Left cardiac atrium (tissue), 4 donors: ENCODE results near the gene STON2. TPM values are rescaled to one million over a fixed set of nuclear protein-coding genes. Genes with fewer than 3 reads are reported as not detected.
A peak's percentile ranks its signal among the peaks of the same experiment; 100 is the strongest.

Experiments used
- ATAC-seq, 2 donors: fragments of 200-7000 bp; cut with Tn5 transposase; one replicate each; pipeline ENCODE4 v1.9.1; 2020; ENCODE audit warnings: mild to moderate bottlenecking in 2 of 2, moderate library complexity in 2 of 2
- DNase-seq: peaks from one replicate; pipeline ENCODE4 v3.0.0-alpha.2; 2020
- intact Hi-C, 2 donors: fragments of 100-400 bp; cut with DNase I; formaldehyde crosslinking; loops; one replicate each; pipeline versions ENCODE4 v1.14.1 to v1.15.1; 2022 to 2023
- total RNA-seq, 2 donors: library from RNA; stranded (reverse); fragmentation: NEBNext Ultra II Directional; extraction: Animal tissue kit (Norgen Biotek cat#: 25700); gene quantifications; one replicate each; pipeline ENCODE4 v1.2.1, GENCODE V29; 2021
- donor health status: DM: no; HTN: yes; CAD: no.
- donor health status: DM: no; HTN: yes; CAD: no; lungs with severe emphysema.
- donor health status: DM: yes; HTN: yes; CAD: no.
- donor health status: Dilated cardiomyopathy.

Gene STON2
- total RNA-seq, 2 donors from 2014 or later, result 8.5 to 19.1 TPM

- intact Hi-C loops, result no loop called here
Observed at GRCh38 chr14:81313775-81314429, 86.2 kb downstream of the STON2 start.

DNA sequence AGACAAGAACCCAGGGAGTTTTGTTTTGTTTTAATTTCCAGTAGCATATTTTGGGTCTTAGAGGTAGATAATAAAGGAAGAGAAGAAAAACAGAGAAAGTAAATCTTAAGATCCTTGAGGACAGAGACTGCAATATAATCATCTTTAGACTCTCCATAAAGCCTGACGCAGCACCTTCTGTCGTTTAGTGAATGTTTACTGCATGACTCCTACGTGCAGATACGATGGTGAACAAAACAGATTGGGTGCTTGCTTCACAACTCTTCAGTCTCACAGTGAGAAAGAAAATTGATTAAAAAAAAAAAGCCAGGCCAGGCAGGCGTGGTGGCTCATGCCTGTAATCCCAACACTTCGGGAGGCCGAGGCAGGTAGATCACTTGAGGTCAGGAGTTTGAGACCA, 86.9 kb downstream of the STON2 start:
- no peak for ATAC-seq
- no peak for DNase-seq
- intact Hi-C loops, result no loop called here

More at GRCh38 chr14:81313775-81314429, 86.2 kb downstream of the STON2 start:
- DNase-seq (no peak), ATAC-seq (no peak)

- no peak for DNase-seq
- intact Hi-C loops, result no loop called here
- no peak for ATAC-seq
Observed at GRCh38 chr14:81312289-81312876, 87.7 kb downstream of the STON2 start.

- DNase-seq, result no peak
- intact Hi-C loops, result no loop called here
- ATAC-seq, result no peak
Observed at GRCh38 chr14:81311778-81312177, 88.3 kb downstream of the STON2 start.

DNA sequence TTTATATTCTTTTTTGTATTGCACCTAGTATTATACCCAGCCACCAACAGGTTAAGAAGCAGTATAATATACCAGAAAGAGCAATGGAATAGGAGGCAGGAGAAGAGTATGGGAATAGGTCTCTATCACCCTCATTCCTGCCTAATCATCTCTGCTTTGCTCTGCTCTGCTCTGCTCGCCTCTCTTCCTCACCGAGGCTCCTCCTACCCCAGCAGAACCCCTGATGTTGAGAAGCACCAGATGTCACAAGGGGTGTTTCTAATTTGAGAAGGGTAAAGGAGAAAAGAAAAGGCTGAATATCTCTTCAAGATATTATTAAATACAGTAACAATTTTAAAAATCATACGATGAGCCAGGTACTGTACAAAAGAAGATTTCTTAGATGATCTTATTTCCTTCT, 89.0 kb downstream of the STON2 start:
- ATAC-seq (peak in 1 of 2 donors; percentile 64), DNase-seq (no peak)
- intact Hi-C loops, result no loop called here

GRCh38 chr14:81310606-81311005, 89.5 kb downstream of the STON2 start:
- DNase-seq (no peak), ATAC-seq (no peak)
- intact Hi-C loops, result no loop called here

- ATAC-seq (no peak), DNase-seq (no peak)
- intact Hi-C loops, result no loop called here
Observed at GRCh38 chr14:81309511-81309910, 90.6 kb downstream of the STON2 start.

- intact Hi-C loops, result no loop called here
- ATAC-seq (no peak), DNase-seq (no peak)
Observed at GRCh38 chr14:81305743-81306142, 94.4 kb downstream of the STON2 start.

GRCh38 chr14:81305065-81305464, 95.1 kb downstream of the STON2 start:
- ATAC-seq (no peak), DNase-seq (no peak)
- intact Hi-C loops, result no loop called here

DNA sequence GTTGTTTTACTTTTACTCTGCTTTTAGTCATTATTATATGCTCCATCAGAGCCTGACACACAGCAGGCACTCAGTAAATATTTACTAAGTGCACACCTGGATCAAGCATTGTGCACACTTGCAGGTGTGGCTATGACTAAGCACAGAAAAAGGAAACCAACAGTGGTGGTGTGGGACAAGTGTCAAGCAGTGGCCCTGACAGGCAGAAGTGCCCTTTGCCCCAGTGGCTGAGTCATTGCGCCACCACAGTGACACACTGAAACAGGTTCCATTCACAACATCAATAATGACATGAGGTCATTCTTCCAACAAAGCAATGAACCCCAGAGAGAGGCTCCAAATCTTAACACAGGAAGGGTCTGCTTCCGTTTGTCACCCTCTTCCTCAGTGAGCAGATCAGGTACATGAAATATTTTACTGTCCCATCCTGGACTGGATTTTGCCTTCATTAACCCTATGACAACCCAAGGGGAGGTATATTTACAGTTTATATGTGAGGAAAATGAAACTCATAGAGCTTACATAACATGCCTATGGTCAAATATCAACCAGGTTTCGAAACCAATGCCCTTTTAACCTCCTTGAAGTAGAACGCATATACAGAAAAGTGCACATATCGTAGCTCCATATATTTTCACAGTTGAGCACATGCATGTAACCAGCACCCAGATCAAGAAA, 96.7 kb downstream of the STON2 start:
- DNase-seq (no peak), ATAC-seq (peak in 1 of 2 donors; percentile 39)
- intact Hi-C loops, result no loop called here

DNA sequence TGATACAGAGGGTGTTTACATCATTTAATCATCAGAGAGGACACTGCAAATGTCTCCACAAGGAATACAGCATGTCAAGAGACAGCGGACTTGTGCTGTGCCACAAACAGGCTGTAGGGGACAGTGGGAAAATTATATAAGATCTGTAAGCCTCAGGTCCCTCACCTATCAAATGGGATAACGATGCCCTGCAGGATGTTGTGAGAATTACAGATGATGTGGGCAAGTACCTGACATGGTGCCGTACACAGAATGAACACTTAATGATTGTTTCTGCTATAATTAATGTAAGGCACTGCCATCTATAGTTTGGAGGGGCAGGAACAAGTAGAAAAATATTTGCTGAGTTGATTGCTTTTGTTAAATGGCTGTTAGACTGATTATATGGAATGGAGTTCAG, 97.5 kb downstream of the STON2 start:
- intact Hi-C loops, result no loop called here
- DNase-seq (no peak), ATAC-seq (no peak)

DNA sequence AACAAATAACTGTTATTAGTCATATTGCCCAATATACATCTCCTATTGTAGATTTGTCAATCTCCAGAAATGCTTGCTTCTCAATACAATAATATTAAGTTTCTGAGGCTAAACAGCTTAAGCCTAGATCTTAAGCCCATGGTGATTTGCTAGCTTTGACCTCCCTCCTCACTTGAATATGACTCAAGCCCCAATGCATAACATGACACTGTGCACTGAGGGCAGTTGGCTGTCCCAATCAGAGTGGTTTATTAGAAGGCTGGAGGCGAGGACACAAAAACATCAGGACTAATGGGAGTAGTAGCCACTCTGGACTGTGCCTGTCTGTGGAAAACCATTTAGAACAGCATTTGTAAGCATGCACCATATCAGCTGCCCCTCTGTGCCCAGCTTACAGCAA, 98.3 kb downstream of the STON2 start:
- no peak for ATAC-seq

GRCh38 chr14:81301371-81301770, 98.8 kb downstream of the STON2 start:
- ATAC-seq, result no peak
- intact Hi-C loops, result no loop called here
- no peak for DNase-seq

More for the DNA sequence above, 98.3 kb downstream of the STON2 start:
- no peak for DNase-seq
- intact Hi-C loops, result no loop called here

DNA sequence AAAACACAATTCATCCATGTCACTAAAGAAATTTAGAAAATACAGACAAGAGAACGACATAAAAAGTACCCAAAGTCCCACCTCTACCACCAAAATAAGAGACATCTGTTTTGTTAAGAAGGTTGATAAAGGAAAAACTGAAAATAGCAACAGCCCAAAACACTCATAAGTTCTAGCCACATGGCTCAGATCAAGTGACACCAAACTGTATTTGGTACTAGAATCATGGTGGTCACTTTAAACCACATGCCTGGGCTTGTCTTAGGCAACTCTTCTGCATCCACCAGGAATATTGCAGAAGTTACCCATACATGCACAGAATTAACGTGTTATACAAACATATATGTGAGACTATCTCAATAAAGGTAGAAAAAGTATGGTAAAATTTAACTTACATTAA, 101.2 kb downstream of the STON2 start:
- ATAC-seq, result no peak
- intact Hi-C loops, result no loop called here
- no peak for DNase-seq

- intact Hi-C loops, result no loop called here
- ATAC-seq (no peak), DNase-seq (no peak)
Observed at GRCh38 chr14:81298122-81298521, 102.0 kb downstream of the STON2 start.

DNA sequence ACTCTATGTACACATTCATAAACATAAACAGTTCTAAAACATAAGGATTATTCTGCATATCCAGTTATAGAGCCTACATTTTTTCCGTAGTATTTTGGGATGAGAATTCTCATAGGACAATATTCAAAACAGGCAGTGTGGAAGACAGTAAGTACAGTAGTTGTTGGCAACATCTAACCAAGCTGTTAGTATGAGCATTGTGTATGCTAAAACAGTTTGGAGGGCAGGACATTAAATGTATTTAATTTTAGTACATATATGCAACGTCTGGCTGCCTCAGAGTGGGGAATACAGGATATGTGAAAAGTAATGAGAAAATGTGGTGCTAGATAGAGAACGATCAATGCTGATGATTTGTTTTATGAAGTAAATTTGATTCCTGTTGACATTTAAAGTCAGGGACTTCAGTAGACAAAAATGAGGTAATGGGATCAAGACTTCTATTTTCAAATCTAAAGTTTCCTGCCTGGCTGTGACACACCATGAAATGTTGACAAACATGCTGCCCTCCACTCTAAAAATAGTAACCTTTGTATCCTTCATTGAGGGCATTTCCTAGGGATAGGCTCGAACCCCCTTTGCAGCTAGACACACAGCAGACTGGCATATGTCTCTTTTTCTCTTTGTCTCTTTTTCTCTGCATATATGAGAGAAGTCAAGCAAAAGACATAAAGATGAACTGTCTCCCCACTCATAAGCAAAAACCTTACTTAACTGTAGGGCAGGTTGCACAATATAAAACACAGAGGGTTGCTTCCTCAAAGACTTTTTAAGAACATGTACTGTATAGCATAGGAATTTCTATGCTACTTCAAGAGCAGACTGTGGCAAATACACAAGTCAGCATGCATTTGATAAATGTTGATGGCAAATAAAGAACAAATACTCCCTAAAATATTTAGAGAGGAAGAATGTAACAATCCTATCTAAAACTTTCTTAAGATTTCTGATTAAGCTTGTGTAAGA, 103.9 kb downstream of the STON2 start:
- DNase-seq (no peak), ATAC-seq (no peak)
- intact Hi-C loops, result no loop called here

GRCh38 chr14:81289516-81289915, 110.6 kb downstream of the STON2 start:
- DNase-seq (no peak), ATAC-seq (no peak)
- intact Hi-C loops, result no loop called here

DNA sequence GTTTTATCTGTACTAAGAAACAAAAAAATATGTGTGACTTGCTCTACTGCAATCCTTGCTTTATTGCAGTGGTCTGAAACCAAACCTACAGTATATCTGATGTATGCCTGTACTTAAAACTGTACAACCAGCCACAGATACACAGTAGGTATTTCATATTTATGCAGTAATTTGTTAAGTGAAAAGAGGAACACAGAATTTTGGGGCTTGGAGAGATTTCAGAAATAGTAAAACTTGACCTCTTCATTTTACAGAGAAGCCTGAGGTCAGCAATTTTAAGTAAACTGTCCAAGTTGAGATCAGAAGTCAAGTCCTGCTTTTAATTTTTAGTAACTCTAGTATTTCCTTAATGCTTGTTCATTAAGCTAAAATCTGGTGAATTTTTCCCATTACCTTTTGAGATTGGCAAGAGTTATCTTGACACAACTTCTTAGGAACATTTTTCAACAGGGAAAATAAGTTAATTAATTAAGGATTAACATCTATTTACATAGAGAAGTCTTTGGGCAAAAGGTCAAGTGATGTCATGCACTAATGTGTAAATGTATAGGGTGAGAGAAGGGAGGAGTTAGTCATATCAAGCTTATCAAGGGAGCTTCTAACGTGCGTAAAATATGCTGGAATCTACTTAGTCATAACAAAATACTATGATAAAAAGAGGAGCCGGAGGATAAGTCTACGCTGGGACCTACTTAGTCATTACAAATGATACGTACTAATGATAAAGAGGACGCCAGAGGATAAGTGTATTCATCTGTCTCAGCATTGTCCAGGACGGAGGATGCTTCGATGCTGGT, 113.4 kb downstream of the STON2 start:
- DNase-seq (no peak), ATAC-seq (no peak)
- intact Hi-C loops, result no loop called here

DNA sequence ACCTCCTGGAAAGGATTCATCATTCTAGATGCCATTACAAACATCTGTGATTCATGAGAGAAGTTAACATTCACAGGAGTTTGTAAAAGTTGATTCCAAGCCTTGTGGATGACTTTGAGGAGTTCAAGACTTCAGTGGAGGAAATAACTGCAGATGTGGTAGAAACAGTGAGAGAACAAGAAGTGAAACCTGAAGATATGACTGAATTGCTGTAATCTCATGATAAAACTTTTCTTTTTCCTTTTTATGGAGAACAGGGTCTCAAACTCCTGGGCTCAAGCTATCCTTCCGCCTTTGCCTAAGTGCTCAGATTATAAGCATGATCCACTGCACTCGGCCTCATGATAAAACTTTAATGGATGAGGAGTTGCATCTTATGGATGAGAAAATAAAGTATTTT, 114.9 kb downstream of the STON2 start:
- intact Hi-C loops, result no loop called here
- no peak for DNase-seq
- no peak for ATAC-seq
